Ammon's horn (tissue), 1 donor: Measurements from ENCODE around the gene SLC4A11.

Experiments
- DNase-seq: peaks from one replicate; pipeline ENCODE4 v3.0.0-alpha.2; 2016; ENCODE audit warnings: low spot score

Gene SLC4A11

GRCh38 chr20:3246682-3247081 is 7.7 kb upstream of the SLC4A11 start:
- no peak for DNase-seq

- no peak for DNase-seq
These were observed 6.7 kb upstream of the SLC4A11 start for GRCh38 chr20:3245711-3246110.

GRCh38 chr20:3245156-3245555 is 6.2 kb upstream of the SLC4A11 start:
- DNase-seq = no peak

GRCh38 chr20:3244613-3245012 is 5.6 kb upstream of the SLC4A11 start:
- DNase-seq = no peak

- DNase-seq = no peak
These were observed 4.8 kb upstream of the SLC4A11 start for GRCh38 chr20:3243718-3244358.

- no peak for DNase-seq
These were observed 3.2 kb upstream of the SLC4A11 start for GRCh38 chr20:3242172-3242692.

- no peak for DNase-seq
These were observed 1.9 kb upstream of the SLC4A11 start for GRCh38 chr20:3240776-3241363.

- DNase-seq = no peak
These were observed 1.1 kb upstream of the SLC4A11 start for GRCh38 chr20:3239867-3240775.

- DNase-seq = no peak
These were observed 369 bp downstream of the SLC4A11 start for GRCh38 chr20:3238616-3239025.

- no peak for DNase-seq
These were observed 903 bp downstream of the SLC4A11 start for GRCh38 chr20:3237958-3238615.

- no peak for DNase-seq
These were observed 1.7 kb downstream of the SLC4A11 start for GRCh38 chr20:3237011-3237957.

GRCh38 chr20:3235666-3236324 is 3.2 kb downstream of the SLC4A11 start:
- no peak for DNase-seq

GRCh38 chr20:3233991-3234498 is 4.9 kb downstream of the SLC4A11 start:
- DNase-seq = no peak

GRCh38 chr20:3233131-3233990 is 5.6 kb downstream of the SLC4A11 start:
- DNase-seq = no peak

GRCh38 chr20:3231889-3232588 is 7.0 kb downstream of the SLC4A11 start:
- DNase-seq = no peak

- DNase-seq = no peak
These were observed 7.9 kb downstream of the SLC4A11 start for GRCh38 chr20:3231116-3231515.

- no peak for DNase-seq
These were observed 9.2 kb downstream of the SLC4A11 start for GRCh38 chr20:3229798-3230197.

- DNase-seq = no peak
These were observed 9.8 kb downstream of the SLC4A11 start for GRCh38 chr20:3229158-3229557.

GRCh38 chr20:3228750-3229032 is 10.3 kb downstream of the SLC4A11 start:
- DNase-seq = no peak
